Measurements from ENCODE around the gene TPGS1.

Gene TPGS1

DNA sequence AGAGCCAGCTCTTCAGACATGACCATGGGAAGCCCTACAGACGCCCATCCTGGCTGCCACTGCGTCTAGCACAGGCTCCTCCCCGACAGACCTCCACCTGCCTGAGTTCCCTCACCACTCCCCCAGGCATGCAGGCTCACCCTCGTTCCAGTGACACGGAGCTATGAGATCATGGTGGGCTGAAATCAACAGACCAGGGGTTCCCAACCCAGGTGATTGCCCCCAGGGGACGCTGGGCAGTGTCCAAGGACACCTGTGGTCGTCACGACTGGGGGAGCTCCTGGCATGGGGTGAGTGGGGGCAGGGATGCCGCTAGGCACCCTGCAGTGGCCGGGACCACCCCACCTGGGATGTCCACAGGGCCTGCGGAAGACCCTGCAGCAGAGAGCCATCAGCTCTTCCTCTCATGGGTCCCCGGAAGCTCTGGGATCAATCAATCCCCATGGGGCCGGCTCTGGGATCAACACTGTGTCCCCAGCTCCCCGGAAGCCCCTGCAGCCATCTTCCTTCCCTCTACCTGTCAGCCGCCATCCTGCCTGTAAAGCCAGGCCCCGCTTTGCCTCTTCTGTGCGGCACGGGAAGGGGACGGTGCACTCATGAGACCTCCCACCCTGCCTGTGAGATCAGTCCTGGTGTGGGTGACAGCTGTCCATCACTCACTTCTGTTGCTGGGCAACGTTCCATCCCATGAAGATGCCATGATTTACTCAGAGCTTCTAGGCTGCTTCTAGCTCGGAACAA lies 23.8 kb upstream of the TPGS1 start:
- DNase-seq (ENCODE audit: extremely low spot score): no peak
- CTCF ChIA-PET: interaction anchor here (1.1 kb wide), 1 partner anchor 102 kb away, joined by 4 read pairs; no protein-coding TSS in a partner anchor
- TF ChIP-seq FOXA1 (IDR thresholded peaks at IDR 0.05) (no peak), LEF1 (IDR thresholded peaks at IDR 0.05; ENCODE audit: borderline replicate concordance) (no peak), CTBP1 (IDR thresholded peaks at IDR 0.05; ENCODE audit: borderline replicate concordance) (no peak), SP1 (IDR thresholded peaks at IDR 0.05) (no peak), L3MBTL2 (conservative IDR thresholded peaks at IDR 0.05) (no peak)
- TF ChIP-seq, protein P1, sequence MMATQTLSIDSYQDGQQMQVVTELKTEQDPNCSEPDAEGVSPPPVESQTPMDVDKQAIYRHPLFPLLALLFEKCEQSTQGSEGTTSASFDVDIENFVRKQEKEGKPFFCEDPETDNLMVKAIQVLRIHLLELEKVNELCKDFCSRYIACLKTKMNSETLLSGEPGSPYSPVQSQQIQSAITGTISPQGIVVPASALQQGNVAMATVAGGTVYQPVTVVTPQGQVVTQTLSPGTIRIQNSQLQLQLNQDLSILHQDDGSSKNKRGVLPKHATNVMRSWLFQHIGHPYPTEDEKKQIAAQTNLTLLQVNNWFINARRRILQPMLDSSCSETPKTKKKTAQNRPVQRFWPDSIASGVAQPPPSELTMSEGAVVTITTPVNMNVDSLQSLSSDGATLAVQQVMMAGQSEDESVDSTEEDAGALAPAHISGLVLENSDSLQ (IDR thresholded peaks at IDR 0.05): peak; percentile 82
- POLR2A ChIA-PET: no interaction called here

GRCh38 chr19:484494-484893 lies 22.8 kb upstream of the TPGS1 start:
- DNase-seq (ENCODE audit: extremely low spot score): no peak
- CTCF ChIA-PET: no interaction called here
- POLR2A ChIA-PET: no interaction called here
- TF ChIP-seq SUZ12 (IDR thresholded peaks at IDR 0.05) (no peak), NFRKB (IDR thresholded peaks at IDR 0.05) (no peak), ARNT (IDR thresholded peaks at IDR 0.05) (no peak), FOXK2 (IDR thresholded peaks at IDR 0.05) (no peak), ELF4 (IDR thresholded peaks at IDR 0.05) (no peak), LEF1 (IDR thresholded peaks at IDR 0.05; ENCODE audit: borderline replicate concordance) (no peak), FOXM1 (IDR thresholded peaks at IDR 0.05; ENCODE audit: borderline replicate concordance) (no peak), ZNF384 (IDR thresholded peaks at IDR 0.05) (no peak), BHLHE40 (IDR thresholded peaks at IDR 0.05; ENCODE audit: borderline replicate concordance) (no peak), CTBP1 (IDR thresholded peaks at IDR 0.05; ENCODE audit: borderline replicate concordance) (no peak), SP1 (IDR thresholded peaks at IDR 0.05) (no peak), TARDBP (IDR thresholded peaks at IDR 0.05) (no peak), FOXA1 (IDR thresholded peaks at IDR 0.05) (no peak), HDGF (IDR thresholded peaks at IDR 0.05; ENCODE audit: borderline replicate concordance) (no peak), L3MBTL2 (conservative IDR thresholded peaks at IDR 0.05) (no peak)
- TF ChIP-seq, protein P1 (IDR thresholded peaks at IDR 0.05): no peak

GRCh38 chr19:485077-485476 lies 22.2 kb upstream of the TPGS1 start:
- TF ChIP-seq ELF4 (IDR thresholded peaks at IDR 0.05): no peak
- TF ChIP-seq BHLHE40 (IDR thresholded peaks at IDR 0.05; ENCODE audit: borderline replicate concordance): no peak
- no peak for TF ChIP-seq SUZ12 (IDR thresholded peaks at IDR 0.05)
- no peak for TF ChIP-seq CTBP1 (IDR thresholded peaks at IDR 0.05; ENCODE audit: borderline replicate concordance)
- TF ChIP-seq ZNF384 (IDR thresholded peaks at IDR 0.05): no peak
- TF ChIP-seq TARDBP (IDR thresholded peaks at IDR 0.05): no peak
- TF ChIP-seq L3MBTL2 (conservative IDR thresholded peaks at IDR 0.05): no peak
- TF ChIP-seq FOXM1 (IDR thresholded peaks at IDR 0.05; ENCODE audit: borderline replicate concordance): no peak
- no peak for TF ChIP-seq HDGF (IDR thresholded peaks at IDR 0.05; ENCODE audit: borderline replicate concordance)
- TF ChIP-seq, protein P1 (IDR thresholded peaks at IDR 0.05): no peak
- no peak for TF ChIP-seq FOXA1 (IDR thresholded peaks at IDR 0.05)
- TF ChIP-seq SP1 (IDR thresholded peaks at IDR 0.05): no peak
- TF ChIP-seq ARNT (IDR thresholded peaks at IDR 0.05): no peak
- no peak for TF ChIP-seq NFRKB (IDR thresholded peaks at IDR 0.05)
- no peak for TF ChIP-seq LEF1 (IDR thresholded peaks at IDR 0.05; ENCODE audit: borderline replicate concordance)
- TF ChIP-seq FOXK2 (IDR thresholded peaks at IDR 0.05): no peak
- CTCF ChIA-PET: interaction anchor here (1.3 kb wide), 1 partner anchor 26 kb away, joined by 3 read pairs; no protein-coding TSS in a partner anchor
- no peak for DNase-seq (ENCODE audit: extremely low spot score)
- POLR2A ChIA-PET: interaction anchor here (0.9 to 1.0 kb wide), 3 partner anchors 8 to 48 kb away, joined by 3 read pairs; no protein-coding TSS in a partner anchor

- no peak for TF ChIP-seq ZNF384 (IDR thresholded peaks at IDR 0.05)
- no peak for TF ChIP-seq TARDBP (IDR thresholded peaks at IDR 0.05)
- no peak for TF ChIP-seq LEF1 (IDR thresholded peaks at IDR 0.05; ENCODE audit: borderline replicate concordance)
- TF ChIP-seq NFRKB (IDR thresholded peaks at IDR 0.05): no peak
- no peak for TF ChIP-seq CTBP1 (IDR thresholded peaks at IDR 0.05; ENCODE audit: borderline replicate concordance)
- CTCF ChIA-PET: interaction anchor here (1.3 kb wide), 1 partner anchor 25 kb away, joined by 3 read pairs; no protein-coding TSS in a partner anchor
- no peak for DNase-seq (ENCODE audit: extremely low spot score)
- POLR2A ChIA-PET: interaction anchor here (0.9 to 1.1 kb wide), 4 partner anchors 8 to 141 kb away, joined by 3 to 4 read pairs (median 3); partner anchors contain the start of gene MIER2
Measured at GRCh38 chr19:485583-486236, 21.6 kb upstream of the TPGS1 start.

DNA sequence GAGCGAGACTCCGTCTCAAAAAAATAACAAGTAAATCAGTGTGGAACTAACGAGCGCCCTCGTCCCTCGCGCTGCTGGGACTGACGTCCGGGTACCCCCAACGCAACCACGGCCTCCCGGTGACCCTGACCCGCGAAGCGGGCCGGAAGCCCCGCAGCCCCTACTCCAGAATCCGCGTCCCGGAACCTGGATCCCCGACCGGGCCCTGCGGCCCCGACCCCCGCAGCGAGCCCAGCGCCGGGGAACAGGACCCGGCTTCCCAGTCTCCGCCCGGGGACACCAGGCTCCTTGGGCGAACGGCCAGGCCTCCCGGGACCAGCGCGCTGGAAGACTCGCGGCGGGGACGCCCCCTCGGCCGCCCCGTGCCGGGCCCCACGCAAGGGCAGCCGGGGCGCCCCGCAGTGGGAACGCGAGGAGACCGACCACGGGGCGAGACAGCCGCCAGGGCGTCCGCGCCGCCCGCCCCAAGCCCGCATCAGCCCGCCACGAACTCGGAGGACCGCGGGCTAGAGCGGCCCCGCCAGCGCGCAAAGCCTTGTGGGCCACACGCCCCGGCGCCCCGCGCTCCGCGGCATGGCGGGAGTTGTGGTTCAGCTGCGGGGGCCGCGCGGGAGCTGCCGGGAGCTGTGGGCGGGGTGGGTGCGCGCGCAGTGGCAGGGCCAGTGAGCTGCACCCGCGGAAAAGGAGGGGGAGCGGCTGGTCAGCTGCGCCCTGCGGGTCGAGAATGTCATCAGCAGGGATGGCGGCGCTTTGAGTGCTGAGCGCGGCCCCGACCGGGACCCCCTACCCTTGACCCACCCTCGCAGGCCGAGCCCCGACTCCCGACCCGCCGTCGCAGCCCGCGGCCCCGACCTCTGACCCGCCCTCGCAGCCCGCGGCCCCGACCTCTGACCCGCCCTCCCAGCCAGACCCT lies 18.5 kb upstream of the TPGS1 start:
- CTCF ChIA-PET: interaction anchor here (0.6 kb wide), 1 partner anchor 76 kb away, joined by 3 read pairs; no protein-coding TSS in a partner anchor
- DNase-seq (ENCODE audit: extremely low spot score): peak; percentile 91
- POLR2A ChIA-PET: interaction anchor here (0.7 to 2.3 kb wide), 14 partner anchors 9 to 188 kb away, joined by 3 to 20 read pairs (median 6); partner anchors contain the start of genes BSG, CDC34, SHC2 and TPGS1
- TF ChIP-seq NFRKB (IDR thresholded peaks at IDR 0.05) (no peak), L3MBTL2 (conservative IDR thresholded peaks at IDR 0.05) (0 out of 2 replicates have a peak, but pooled peaks have one; percentile 27), HDGF (IDR thresholded peaks at IDR 0.05; ENCODE audit: borderline replicate concordance) (no peak), ARNT (IDR thresholded peaks at IDR 0.05) (peak; percentile 50; the same call in 1 of the 2 replicates)
